Left ventricle myocardium superior (tissue), 1 donor: ENCODE data around the gene MTHFR. TPM values are rescaled to one million over a fixed set of nuclear protein-coding genes. Genes with fewer than 3 reads are reported as not detected.
"Not testable (repeated sequence)": the region's sequence is repeated elsewhere in the genome, so short reads cannot be mapped to it uniquely, and the experiment has no call there.

Source experiments
- ATAC-seq: fragments of 200-7000 bp; cut with Tn5 transposase; one replicate; pipeline ENCODE4 v1.9.1; 2020; ENCODE audit warnings: mild to moderate bottlenecking, moderate library complexity
- DNase-seq: peaks from one replicate; pipeline ENCODE4 v3.0.0-alpha.2; 2020
- intact Hi-C: fragments of 100-400 bp; cut with micrococcal nuclease; formaldehyde crosslinking; loops from one replicate; pipeline ENCODE4 v1.11.0; 2022
- total RNA-seq: library from RNA; stranded (reverse); fragmentation: NEBNext Ultra II Directional; extraction: Animal tissue kit (Norgen Biotek cat#: 25700); gene quantifications from one replicate; pipeline ENCODE4 v1.2.1, GENCODE V29; 2021
- donor health status: DM: no; HTN: yes; CAD: no; lungs with severe emphysema.

The MTHFR gene
- total RNA-seq, 1 donor from 2014 or later: 37.9 TPM

DNA sequence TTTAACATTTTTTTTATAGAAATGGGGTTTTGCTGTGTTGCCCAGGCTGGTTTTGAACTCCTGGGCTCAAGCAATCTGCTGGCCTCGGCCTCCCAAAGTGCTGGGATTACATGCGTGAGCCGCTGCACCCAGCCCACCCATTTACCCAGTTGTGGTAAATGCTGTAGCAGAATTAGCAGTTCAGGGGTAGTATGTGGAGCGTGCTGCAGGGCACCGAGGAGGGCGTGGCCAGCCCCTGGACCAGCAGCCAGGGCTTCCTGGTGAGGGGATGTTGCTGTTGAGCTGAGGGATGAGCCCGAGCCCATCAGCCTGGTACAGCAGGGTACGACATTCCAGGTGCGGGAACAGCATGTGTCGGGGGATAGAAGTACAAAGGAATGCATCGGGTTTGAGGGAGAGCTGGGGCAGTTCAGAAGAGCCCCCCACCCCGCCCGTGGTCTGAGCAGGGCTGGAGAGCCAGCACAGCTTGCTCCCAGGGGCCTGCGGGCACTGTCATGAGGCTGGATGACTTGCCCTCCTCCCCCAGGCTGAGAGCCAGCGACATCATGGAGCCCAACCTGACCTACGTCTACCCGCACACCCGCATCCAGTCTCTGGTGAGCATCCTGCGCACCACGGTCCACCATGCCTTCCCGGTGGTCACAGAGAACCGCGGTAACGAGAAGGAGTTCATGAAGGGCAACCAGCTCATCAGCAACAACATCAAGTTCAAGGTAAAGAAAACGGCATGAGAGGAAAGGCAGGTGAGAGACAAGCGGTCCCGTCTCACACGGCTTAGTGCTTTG lies 29.9 kb upstream of the MTHFR start:
- ATAC-seq (no peak), DNase-seq (no peak)
- intact Hi-C loops: no loop called here

DNA sequence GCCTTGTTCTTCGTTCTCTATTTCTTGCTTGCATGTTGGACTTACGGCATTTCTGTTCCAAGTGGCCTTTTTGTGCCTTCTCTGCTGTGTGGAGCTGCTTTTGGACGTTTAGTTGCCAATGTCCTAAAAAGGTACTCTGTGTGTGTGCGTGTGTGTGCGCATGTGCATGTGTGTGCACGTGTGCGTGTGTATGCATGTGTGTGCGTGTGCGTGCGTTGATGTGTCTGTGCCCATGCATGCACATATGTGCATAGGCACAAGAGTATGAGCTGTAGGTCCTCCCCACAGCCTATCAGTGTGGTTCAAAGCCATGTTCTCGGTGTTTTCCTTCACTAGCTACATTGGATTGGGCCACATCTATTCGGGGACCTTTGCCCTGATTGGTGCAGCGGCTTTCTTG lies 28.1 kb upstream of the MTHFR start:
- ATAC-seq (no peak), DNase-seq (no peak)
- intact Hi-C loops: no loop called here

DNA sequence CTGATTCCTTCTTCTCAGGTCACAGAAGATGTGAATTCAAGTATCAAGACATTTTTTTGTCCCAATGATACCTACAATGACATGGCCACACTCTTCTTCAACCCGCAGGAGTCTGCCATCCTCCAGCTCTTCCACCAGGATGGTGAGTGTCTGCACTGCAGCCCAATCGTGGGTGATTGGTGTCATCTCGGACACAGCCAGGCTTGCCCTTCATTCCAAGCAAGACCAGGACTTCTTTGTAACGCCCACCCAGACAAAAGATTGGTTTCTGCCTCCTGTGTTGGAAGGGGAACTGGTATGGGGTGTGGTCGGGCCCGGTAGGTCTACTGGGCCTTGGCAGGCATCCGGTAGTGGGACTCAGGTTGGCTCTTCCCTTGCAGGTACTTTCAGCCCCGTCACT lies 27.7 kb upstream of the MTHFR start:
- intact Hi-C loops: no loop called here
- no peak for DNase-seq
- no peak for ATAC-seq

DNA sequence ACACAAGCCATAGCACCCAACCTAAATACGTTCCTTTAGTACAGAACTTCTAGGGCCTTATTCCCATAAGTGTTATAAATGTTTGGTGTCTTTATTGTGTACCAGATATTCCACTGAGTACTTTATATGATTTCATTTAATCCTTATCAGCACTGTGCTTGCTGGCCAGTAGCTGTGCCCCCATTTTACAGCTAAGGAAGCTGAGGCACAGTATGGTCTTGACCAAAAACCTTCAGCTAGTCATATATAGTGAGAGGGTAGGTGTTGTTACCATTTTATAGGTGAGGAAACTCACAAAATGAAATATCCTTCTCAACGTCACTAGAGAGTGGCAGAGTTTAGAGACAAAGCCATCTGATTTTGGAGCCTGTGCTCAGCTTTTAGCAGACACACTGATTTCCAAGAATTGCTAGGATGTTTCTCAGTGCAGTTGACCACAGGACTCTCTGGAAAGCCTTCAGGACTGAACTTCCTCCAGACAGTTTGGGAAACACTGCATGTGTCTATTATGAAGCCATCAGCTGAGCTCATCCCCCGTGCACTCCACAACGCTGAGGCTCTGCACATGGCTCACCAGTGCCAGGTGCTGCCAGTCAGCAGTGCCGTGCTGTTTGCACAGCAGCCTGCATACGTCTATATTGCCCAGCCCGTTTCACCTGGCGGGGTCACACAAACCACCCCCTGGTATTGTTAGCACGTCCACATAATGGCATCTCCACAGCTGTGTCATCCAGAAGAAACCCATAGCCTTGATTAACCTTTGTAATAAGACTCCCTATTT lies 26.4 kb upstream of the MTHFR start:
- intact Hi-C loops: no loop called here
- DNase-seq (no peak), ATAC-seq (no peak)

DNA sequence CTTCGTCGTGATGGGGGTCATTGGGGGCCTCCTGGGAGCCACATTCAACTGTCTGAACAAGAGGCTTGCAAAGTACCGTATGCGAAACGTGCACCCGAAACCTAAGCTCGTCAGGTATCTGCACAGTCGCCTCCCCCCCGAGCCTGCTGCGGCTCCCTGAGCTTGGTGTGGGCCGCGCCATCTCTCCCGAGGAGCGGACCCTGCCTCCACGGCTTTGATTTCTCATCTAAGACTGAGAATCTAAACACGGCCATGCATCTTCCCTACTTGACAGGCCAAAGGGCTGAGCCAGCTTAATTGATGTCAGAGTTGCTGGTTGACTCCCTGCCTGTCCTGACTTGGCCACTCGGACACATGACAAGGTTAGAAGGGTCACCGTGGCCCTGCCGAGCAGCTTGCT lies 22.7 kb upstream of the MTHFR start:
- DNase-seq: no peak
- intact Hi-C loops: no loop called here
- ATAC-seq: no peak

DNA sequence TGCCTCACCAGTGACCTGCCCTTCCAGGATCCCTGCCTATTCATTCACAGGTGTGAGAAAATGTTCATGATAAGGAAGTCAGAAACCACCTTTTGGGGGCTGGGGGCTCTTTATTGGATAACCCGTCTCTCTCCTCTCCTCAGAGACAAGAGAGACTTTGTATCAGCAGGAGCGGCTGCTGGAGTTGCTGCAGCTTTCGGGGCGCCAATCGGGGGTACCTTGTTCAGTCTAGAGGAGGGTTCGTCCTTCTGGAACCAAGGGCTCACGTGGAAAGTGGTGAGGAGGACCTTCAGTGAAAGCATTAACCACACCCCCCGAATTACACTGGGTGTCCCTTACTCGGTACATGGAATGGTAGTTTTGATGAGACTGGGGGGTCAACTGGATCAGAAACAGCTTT lies 21.2 kb upstream of the MTHFR start:
- ATAC-seq (no peak), DNase-seq (no peak)
- intact Hi-C loops: no loop called here

DNA sequence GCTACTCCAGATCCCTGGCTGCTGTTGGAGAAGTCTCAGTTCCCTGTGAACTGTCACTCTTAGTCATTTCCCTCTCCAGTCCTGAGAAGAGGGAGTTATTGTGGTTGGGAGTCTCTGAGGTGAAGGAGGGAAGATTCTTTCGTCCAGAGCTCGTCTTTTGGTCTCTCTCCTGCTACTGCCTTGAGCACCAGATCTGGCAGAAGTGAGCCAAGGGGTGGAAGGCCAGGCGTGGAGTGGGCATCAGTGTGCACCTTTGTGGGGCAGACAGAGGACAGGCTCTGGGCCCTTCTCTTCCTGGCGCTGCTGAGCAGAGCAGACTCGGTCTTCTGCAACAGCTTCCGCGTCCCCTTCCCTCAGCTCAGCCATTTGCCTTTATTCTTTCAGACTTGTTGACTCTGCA lies 19.4 kb upstream of the MTHFR start:
- no peak for ATAC-seq

DNA sequence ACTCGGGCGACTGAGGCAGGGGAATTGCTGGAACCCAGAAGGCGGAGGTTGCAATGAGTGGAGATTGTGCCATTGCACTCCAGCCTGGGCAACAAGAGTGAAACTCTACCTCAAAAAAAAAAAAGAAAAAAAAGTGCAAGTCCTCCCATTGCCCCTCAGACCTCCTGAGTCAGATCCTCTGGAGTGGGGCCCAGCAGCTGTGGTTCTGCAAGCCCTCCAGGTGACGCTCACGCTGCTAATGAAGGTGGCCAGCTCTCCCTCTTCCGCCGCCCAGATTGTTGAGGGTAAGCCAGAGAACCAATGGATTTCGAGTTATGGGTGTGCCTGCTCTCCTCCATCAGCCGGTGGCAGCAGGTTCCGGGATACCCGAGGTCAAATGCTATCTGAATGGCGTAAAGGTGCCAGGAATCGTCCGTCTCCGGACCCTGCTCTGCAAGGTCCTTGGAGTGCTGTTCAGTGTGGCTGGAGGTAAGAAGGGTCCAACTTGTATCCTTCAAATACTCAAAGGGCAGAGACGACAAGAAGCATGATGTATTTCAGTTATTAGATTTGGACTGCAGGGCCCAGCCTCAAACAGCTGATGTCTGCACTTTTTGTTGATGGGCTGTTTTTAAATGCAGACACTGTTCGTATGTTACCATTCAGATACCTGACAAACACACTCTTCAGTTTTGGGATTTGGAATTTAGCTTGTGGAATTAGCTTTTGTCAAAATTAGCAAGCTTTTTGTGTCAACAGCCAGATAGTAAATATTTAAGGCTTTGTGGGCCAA lies 17.8 kb upstream of the MTHFR start:
- no peak for DNase-seq
- no peak for ATAC-seq
- intact Hi-C loops: no loop called here

More for the DNA sequence above, 19.4 kb upstream of the MTHFR start:
- no peak for DNase-seq
- intact Hi-C loops: no loop called here

DNA sequence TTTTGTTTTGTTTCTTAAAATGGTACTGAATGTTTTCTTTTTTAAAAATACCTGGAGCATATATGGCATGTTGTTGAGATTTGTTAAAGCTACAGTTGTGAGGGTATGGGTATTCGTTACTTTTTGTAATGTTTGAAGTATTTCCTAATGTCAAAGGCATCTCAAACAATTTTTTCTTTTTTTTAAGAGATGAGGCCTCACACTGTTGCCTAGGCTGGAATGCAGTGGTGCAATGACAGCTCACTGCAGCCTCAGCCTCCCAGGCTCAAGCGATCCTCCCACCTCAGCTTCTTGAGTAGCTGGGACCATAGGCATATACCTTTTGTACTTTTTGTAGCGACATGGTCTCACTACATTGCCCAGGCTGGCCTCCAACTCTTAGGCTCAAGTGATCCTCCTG lies 16.3 kb upstream of the MTHFR start:
- intact Hi-C loops: no loop called here
- DNase-seq (no peak), ATAC-seq (no peak)

DNA sequence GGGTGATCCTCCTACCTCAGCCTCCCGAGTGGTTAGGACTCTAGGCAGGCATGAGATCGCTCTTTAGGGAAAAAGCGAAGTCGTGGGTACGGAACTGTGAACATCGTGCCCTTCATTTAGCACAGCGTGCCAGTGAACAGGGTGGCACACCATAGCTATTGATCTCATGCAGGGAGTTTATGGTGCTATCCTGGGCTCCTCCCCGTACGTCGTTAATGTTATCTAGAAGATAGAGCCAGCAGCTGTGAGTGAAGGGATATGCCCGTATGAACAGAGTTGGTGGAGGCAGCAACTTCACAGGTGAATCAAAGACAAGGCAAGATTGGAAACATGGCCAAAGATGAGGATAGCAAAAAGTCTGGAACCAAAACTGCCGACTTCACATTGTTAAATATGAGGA lies 11.4 kb upstream of the MTHFR start:
- DNase-seq (no peak), ATAC-seq (no peak)
- intact Hi-C loops: no loop called here

DNA sequence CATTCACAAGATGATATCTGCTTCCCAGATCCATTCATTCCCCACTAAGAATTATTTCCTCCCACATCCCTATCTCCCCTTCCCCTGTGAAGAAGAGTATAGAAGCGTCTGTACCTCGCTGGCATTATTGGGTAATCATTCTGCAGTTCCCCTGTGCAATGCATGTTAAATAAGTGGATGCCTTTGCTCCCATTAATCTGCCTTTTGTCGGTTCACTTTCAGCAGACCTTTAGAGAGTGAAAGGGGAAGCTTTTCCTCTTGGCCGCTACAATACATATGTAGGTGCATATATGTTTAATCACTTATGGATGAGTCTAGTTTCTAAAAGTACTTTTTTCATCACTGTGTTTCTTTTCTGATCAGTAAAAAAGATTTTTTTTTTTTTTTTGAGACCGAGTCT lies 7.3 kb upstream of the MTHFR start:
- ATAC-seq (no peak), DNase-seq (no peak)
- intact Hi-C loops: no loop called here

DNA sequence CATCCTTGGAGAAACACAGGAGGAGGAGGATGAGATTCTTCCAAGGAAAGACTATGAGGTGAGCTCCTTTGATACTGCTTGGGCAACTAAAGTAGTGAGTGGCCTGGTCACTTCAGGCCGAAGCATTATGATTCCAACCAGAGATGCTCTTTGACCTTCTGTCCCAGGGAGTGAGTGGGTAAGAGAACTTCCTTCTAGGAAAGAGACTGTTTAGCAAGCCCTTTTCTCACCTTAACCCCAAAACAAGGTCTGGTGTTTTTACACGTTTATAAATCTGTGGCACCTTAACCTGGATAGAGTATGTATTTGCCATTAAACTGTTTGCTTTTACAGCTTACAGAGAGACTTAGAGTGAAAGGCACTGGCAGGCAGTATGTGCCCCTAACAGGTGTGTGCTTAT lies 1.4 kb upstream of the MTHFR start:
- intact Hi-C loops: no loop called here
- no peak for DNase-seq
- no peak for ATAC-seq

DNA sequence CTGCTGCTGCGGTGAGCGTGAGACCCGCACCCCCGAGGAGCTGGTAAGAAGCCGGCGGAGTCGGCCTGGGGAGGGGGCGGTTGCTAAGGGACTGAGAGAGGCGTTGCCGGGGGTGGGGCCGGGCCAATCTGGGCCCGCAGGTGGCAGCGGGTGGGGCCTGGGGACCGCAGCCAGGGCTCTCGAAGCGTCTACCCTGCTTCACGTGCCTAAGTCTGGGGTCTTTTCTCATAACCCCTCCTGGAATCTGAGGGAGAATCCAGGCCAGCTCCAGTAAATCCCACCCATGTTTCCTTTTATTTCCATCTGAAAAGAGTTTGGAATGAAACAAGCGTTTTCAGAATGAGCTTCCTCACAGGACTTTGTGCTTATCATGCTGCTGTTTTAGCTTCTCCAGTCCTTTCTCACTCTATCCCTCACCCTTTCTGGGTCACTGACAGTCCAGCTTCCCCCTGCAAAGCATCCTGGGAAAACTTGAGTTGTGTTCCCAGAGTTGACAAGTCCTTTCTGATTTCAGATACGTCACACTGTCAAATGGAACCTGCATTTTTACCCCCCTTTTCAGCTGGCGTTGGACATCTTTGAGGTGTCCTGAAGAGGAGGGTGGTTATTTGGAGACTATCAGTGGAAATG lies 658 bp upstream of the MTHFR start:
- peak; percentile 43 for ATAC-seq
- intact Hi-C loops: no loop called here
- DNase-seq: no peak

DNA sequence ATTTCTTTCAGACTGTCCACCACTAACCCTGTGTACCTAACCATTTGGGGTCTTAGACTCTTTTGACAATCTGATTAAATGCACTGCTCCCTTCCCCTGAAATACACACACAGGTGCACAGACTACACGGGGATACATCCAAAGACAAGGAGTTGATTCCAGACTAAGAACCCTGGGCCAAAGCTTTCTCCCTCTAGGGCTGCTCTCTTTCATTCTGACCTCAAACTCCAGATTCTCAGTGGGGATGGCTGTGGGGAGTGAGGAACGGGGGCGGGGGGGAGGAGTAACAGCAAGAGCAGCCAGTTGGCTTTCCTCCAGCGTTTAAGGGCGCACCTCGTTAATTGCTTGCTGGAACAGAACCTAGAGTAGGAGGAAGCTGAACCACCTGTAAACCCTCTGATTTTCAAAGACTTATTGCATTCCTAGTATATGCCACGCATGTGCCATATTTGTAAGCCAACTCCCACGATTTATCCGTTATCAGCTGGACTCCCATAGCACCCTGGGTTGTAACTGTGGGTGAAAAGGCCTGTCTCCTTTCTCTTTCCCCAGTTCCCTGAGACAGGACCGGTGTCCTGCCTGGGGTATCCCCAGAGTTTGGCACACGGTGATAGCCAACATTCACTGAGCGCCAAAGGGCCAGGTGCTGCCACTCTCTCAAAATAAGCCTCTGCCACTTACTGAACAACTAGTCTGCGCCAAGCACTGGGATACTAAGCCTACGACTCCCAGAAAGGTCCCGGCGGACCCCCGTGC lies 920 bp downstream of the MTHFR start:
- DNase-seq: peak; percentile 63
- ATAC-seq: peak; percentile 10
- intact Hi-C loops: no loop called here

DNA sequence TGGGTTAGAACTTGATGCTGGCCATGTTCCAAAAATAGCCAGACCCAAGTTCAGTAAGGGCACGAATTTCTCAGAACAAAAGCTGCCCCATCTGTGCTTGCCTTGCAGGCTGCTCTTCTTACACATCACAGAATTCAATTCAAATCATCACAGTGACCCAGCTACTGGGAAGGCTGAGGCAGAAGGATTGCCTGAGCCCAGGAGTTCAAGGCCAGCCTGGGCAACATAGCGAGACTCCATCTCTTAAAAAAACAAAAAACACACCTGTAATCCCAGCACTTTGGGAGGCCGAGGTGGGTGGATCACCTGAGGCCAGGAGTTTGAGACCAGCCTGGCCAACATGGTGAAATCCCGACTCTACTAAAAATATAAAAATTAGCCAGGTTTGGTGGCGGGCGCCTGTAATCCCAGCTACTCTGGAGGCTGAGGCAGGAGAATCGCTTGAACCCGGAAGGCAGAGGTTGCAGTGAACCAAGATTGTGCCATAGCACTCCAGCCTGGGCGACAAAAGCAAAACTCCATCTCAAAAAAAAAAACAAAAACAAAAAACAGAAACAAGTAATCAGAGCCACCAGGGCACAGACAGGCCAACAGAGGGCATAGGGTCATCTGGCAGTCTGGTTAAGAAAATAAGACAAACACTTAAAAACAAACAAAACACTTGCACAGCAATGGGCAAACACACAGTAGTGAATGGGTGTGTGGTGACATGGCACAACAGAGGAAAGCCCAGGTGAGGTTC lies 1.7 kb downstream of the MTHFR start:
- DNase-seq, intact Hi-C loops, ATAC-seq: not testable (repeated sequence)

DNA sequence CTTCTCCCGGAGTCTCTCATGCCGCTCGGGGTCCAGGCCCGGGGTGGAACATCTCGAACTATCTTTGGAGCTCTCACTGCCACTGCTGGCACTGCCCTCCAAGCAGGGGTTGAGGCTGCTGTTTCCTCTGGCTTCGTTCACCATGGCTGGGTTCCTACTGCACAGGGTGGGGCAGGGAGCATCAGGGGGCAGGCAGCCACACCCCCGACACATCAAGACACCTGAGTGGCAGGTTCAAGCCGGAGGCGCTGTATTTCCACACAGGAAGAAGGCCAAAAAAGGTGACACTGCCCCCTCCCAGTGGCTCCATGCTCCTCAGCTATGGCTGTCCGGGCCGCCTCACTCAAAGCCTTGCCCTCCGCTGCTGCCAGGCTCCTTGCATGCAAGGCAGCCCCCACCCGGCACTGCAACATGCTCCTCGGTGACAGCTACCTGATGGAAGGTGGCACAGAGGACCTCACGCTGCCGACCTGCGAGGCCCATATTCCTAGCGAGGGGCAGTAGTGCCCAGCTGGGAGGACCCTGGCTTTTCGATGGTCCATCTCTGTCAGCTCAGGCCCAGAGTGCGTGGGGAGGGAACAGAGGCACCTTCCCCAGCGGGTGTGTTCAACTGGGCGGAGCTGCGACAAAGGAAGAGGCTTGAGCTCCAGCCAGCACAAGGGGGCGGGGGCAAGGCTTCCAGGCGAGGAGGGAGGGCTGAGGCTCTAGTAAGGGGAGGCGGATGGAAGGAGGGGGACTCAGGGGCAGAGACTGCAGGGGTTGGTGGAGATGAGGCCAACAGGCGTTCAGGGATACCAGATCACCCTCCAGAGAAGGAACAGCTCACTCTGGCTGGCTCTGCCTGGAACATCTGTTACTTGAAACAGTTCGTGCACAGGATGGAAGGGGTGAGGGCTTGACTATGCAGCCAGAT lies 2.5 kb downstream of the MTHFR start:
- intact Hi-C loops: no loop called here
- ATAC-seq: peak; percentile 65
- DNase-seq: peak; percentile 95

DNA sequence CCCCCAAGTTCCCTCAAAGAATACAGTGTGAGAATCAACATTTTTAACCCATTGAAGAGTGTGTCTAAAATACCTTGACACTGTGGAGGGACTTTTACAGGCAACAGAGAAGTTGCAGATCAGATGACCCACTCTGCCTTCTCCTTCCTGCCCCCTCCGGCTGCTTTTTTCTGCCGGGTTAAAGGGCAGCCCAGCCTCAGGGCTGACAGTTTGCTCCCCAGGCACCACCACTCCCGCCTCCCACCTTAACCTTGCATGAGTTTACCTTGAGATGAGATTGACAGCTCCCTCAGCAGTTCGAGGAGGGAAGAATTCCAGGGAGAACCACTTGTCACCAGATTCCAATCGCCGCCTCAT lies 3.2 kb downstream of the MTHFR start:
- intact Hi-C loops: no loop called here
- ATAC-seq: no peak
- peak; percentile 42 for DNase-seq
